Measurements from ENCODE around the gene PLA2G4B. TPM values are rescaled to one million over a fixed set of nuclear protein-coding genes. Genes with fewer than 3 reads are reported as not detected.
A peak's percentile ranks its signal among the peaks of the same experiment; 100 is the strongest.

The PLA2G4B gene
- total and polyA plus RNA-seq, 10 of the 15 experiments (the other 5 are each of a cell fraction or from before 2014, with no cell fraction given): 0.22 to 6.6 (median 2.9) TPM

GRCh38 chr15:41849861-41850260 lies 11.2 kb downstream of the PLA2G4B start:
- in situ Hi-C loops (cut with MboI): no loop called here
- Histone ChIP-seq H3K4me2 (ENCODE audit: control insufficient read depth, insufficient read depth) (no peak overlapping the region), H3K79me2 (ENCODE audit: control insufficient read depth, insufficient read depth, low read length) (no peaks in the 10 kb centered on the region), H4K20me1 (ENCODE audit: control insufficient read depth, insufficient read depth) (no peaks in the 10 kb centered on the region; the same call in 1 of the 2 replicates), H3K9me3 (replicated peaks; ENCODE audit: control insufficient read depth, insufficient read depth, low read length) (no peaks in the 10 kb centered on the region), H2AFZ (ENCODE audit: control insufficient read depth, low read depth, low read length) (no peak overlapping the region), H3K4me3 (no peak overlapping the region), H3K36me3 (ENCODE audit: control insufficient read depth in 2 of 2, insufficient read depth in 2 of 2, low read length in 1 of 2) (no peaks in the 10 kb centered on the region; a peak in 1 of 4 replicates), H3K9ac (ENCODE audit: control insufficient read depth, insufficient read depth, low read length) (no peak overlapping the region), H3K27me3 (replicated peaks in 1 of 2; ENCODE audit: control insufficient read depth in 2 of 2, insufficient read depth in 2 of 2, low read length in 1 of 2) (no peaks in the 10 kb centered on the region), H3K27ac (ENCODE audit: control insufficient read depth, insufficient read depth) (no peak overlapping the region), H3K4me1 (ENCODE audit: control insufficient read depth, insufficient read depth, low read length) (no peaks in the 10 kb centered on the region)
- POLR2A ChIA-PET: no interaction called here
- intact Hi-C loops (cut with micrococcal nuclease; ENCODE audit: unreplicated experiment): no loop called here
- SMC1A ChIA-PET (ENCODE audit: uncharacterized antibody, unreplicated experiment): no interaction called here
- no TSS peak for BruUV-seq (replicated peaks)
- CTCF ChIA-PET: interaction anchor here (1.1 kb wide), 1 partner anchor 77 kb away, joined by 3 read pairs; no protein-coding TSS in a partner anchor
- 40% methylated on average over 8 of the region's 8 CpGs for WGBS (ENCODE audit: insufficient coverage, insufficient replicate concordance, low lambda C conversion rate, missing lambda C conversion rate)
- ATAC-seq (peak; percentile 14; the same call in 1 of the 3 replicates), FAIRE-seq (no peak), DNase-seq (ENCODE audit: low read depth, low spot score) (no peak)
- TF ChIP-seq ZNF207 (IDR thresholded peaks at IDR 0.05; ENCODE audit: borderline replicate concordance): no peak
- TF ChIP-seq WRNIP1 (IDR thresholded peaks at IDR 0.05; ENCODE audit: borderline replicate concordance, low read depth, low read length): no peak
- no peak for TF ChIP-seq ZNF24 (IDR thresholded peaks at IDR 0.05)
- no peak for TF ChIP-seq RUNX3 (IDR thresholded peaks at IDR 0.05; ENCODE audit: low read length)
- no peak for TF ChIP-seq ZNF274 (IDR thresholded peaks at IDR 0.05; ENCODE audit: insufficient read depth, insufficient read length)
- no peak for TF ChIP-seq RELA (IDR thresholded peaks at IDR 0.05; ENCODE audit: borderline replicate concordance, partially characterized antibody)
- no peak for TF ChIP-seq NR2C1 (IDR thresholded peaks at IDR 0.05)
- TF ChIP-seq RB1 (IDR thresholded peaks at IDR 0.05; ENCODE audit: borderline replicate concordance): no peak
- TF ChIP-seq SPI1 (IDR thresholded peaks at IDR 0.05; ENCODE audit: borderline replicate concordance, insufficient read depth, low read depth, low read length): no peak
- TF ChIP-seq, protein P1, sequence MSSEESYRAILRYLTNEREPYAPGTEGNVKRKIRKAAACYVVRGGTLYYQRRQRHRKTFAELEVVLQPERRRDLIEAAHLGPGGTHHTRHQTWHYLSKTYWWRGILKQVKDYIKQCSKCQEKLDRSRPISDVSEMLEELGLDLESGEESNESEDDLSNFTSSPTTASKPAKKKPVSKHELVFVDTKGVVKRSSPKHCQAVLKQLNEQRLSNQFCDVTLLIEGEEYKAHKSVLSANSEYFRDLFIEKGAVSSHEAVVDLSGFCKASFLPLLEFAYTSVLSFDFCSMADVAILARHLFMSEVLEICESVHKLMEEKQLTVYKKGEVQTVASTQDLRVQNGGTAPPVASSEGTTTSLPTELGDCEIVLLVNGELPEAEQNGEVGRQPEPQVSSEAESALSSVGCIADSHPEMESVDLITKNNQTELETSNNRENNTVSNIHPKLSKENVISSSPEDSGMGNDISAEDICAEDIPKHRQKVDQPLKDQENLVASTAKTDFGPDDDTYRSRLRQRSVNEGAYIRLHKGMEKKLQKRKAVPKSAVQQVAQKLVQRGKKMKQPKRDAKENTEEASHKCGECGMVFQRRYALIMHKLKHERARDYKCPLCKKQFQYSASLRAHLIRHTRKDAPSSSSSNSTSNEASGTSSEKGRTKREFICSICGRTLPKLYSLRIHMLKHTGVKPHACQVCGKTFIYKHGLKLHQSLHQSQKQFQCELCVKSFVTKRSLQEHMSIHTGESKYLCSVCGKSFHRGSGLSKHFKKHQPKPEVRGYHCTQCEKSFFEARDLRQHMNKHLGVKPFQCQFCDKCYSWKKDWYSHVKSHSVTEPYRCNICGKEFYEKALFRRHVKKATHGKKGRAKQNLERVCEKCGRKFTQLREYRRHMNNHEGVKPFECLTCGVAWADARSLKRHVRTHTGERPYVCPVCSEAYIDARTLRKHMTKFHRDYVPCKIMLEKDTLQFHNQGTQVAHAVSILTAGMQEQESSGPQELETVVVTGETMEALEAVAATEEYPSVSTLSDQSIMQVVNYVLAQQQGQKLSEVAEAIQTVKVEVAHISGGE (CRISPR knock-in tag; IDR thresholded peaks at IDR 0.05): no peak
- no peak for TF ChIP-seq EED (IDR thresholded peaks at IDR 0.05; ENCODE audit: low read depth)
- no peak for TF ChIP-seq MEF2B (IDR thresholded peaks at IDR 0.05; ENCODE audit: partially characterized antibody, poor library complexity, severe bottlenecking)
- no peak for TF ChIP-seq PAX8 (IDR thresholded peaks at IDR 0.05)
- RAD21 ChIA-PET (ENCODE audit: unreplicated experiment): no interaction called here

All from GM12878 (cell line).